Activated CD8-positive, alpha-beta memory T cell treated with anti-CD3 and anti-CD28 coated beads, Interleukin-2, amount 50 U/mL, for 24 hours (primary cell): ENCODE measurements around the gene ZC2HC1B.
"Not testable (repeated sequence)": the region's sequence is repeated elsewhere in the genome, so short reads cannot be mapped to it uniquely, and the experiment has no call there.

Source experiments
- DNase-seq: peaks from one replicate; pipeline ENCODE4 v3.0.0-alpha.2; 2020; ENCODE audit errors: extremely low read depth

The ZC2HC1B gene

GRCh38 chr6:143868808-143869207 lies 4.5 kb downstream of the ZC2HC1B start:
- DNase-seq: not testable (repeated sequence)

GRCh38 chr6:143871202-143871730 lies 7.0 kb downstream of the ZC2HC1B start:
- DNase-seq: not testable (repeated sequence)

- DNase-seq: no peak
Measured at GRCh38 chr6:143872201-143872600, 7.9 kb downstream of the ZC2HC1B start.

GRCh38 chr6:143873600-143873999 lies 9.3 kb downstream of the ZC2HC1B start:
- DNase-seq: not testable (repeated sequence)

- not testable (repeated sequence) for DNase-seq
Measured at GRCh38 chr6:143874503-143874902, 10.2 kb downstream of the ZC2HC1B start.

GRCh38 chr6:143877584-143878271 lies 13.5 kb downstream of the ZC2HC1B start:
- no peak for DNase-seq

- DNase-seq: no peak
Measured at GRCh38 chr6:143878272-143878760, 14.0 kb downstream of the ZC2HC1B start.

GRCh38 chr6:143880412-143880811 lies 16.1 kb downstream of the ZC2HC1B start:
- DNase-seq: no peak

- no peak for DNase-seq
Measured at GRCh38 chr6:143882401-143882930, 18.2 kb downstream of the ZC2HC1B start.

- DNase-seq: no peak
Measured at GRCh38 chr6:143884216-143884900, 20.1 kb downstream of the ZC2HC1B start.

GRCh38 chr6:143885116-143885515 lies 20.8 kb downstream of the ZC2HC1B start:
- no peak for DNase-seq

GRCh38 chr6:143894655-143895054 lies 30.4 kb downstream of the ZC2HC1B start:
- no peak for DNase-seq

GRCh38 chr6:143896126-143896860 lies 32.0 kb downstream of the ZC2HC1B start:
- DNase-seq: no peak

GRCh38 chr6:143900358-143900757 lies 36.1 kb downstream of the ZC2HC1B start:
- no peak for DNase-seq

- DNase-seq: no peak
Measured at GRCh38 chr6:143901885-143902750, 37.8 kb downstream of the ZC2HC1B start.

GRCh38 chr6:143902827-143903226 lies 38.6 kb downstream of the ZC2HC1B start:
- no peak for DNase-seq

- DNase-seq: no peak
Measured at GRCh38 chr6:143911028-143911427, 46.8 kb downstream of the ZC2HC1B start.

- no peak for DNase-seq
Measured at GRCh38 chr6:143912671-143913070, 48.4 kb downstream of the ZC2HC1B start.

GRCh38 chr6:143917026-143917425 lies 52.8 kb downstream of the ZC2HC1B start:
- DNase-seq: not testable (repeated sequence)

GRCh38 chr6:143928853-143929252 lies 64.6 kb downstream of the ZC2HC1B start:
- no peak for DNase-seq

GRCh38 chr6:143929975-143930374 lies 65.7 kb downstream of the ZC2HC1B start:
- no peak for DNase-seq
